Mesendoderm (in vitro differentiated cells): ENCODE measurements around the gene ACTRT2.

Experiments
- DNase-seq: peaks from one replicate; pipeline ENCODE4 v3.0.0; 2013
- H2AK5ac ChIP-seq: 2 replicates; pipeline ENCODE4 v1.6.1; 2013; ENCODE audit warnings: low read length, inconsistent platforms
- H2BK120ac ChIP-seq: 2 replicates; pipeline ENCODE4 v1.6.1; 2013; ENCODE audit warnings: low read depth, mild to moderate bottlenecking, low read length, moderate library complexity, mixed read lengths
- H2BK15ac ChIP-seq: replicated peaks from 2 replicates; pipeline ENCODE4 v1.6.1; 2013; ENCODE audit warnings: low read depth, mild to moderate bottlenecking, moderate library complexity
- H2BK5ac ChIP-seq: 2 replicates; pipeline ENCODE4 v1.6.1; 2013; ENCODE audit warnings: low read length, inconsistent platforms
- H3K18ac ChIP-seq: 2 replicates; pipeline ENCODE4 v1.6.1; 2013; ENCODE audit warnings: mild to moderate bottlenecking, low read length, mixed read lengths
- H3K23ac ChIP-seq: one replicate; pipeline ENCODE4 v1.6.1; 2013; ENCODE audit warnings: low read length
- H3K27ac ChIP-seq: 2 replicates; pipeline ENCODE4 v1.5.1; 2013; ENCODE audit warnings: low read depth, mild to moderate bottlenecking, inconsistent platforms, low read length, moderate library complexity
- H3K27me3 ChIP-seq: 2 replicates; pipeline ENCODE4 v1.6.1; 2013; ENCODE audit warnings: low read length, control low read depth, mild to moderate bottlenecking, inconsistent platforms; ENCODE audit not compliant: insufficient read depth, poor library complexity
- H3K36me3 ChIP-seq: 2 replicates; pipeline ENCODE4 v1.6.1; 2013; ENCODE audit warnings: low read length, inconsistent platforms; ENCODE audit not compliant: control insufficient read depth, insufficient read depth
- H3K4ac ChIP-seq: one replicate; pipeline ENCODE4 v1.6.1; 2013; ENCODE audit warnings: low read depth, mild to moderate bottlenecking, low read length, moderate library complexity
- H3K4me1 ChIP-seq: 2 replicates; pipeline ENCODE4 v1.6.1; 2013; ENCODE audit warnings: low read depth, low read length, inconsistent platforms; ENCODE audit not compliant: control insufficient read depth
- H3K4me2 ChIP-seq: 2 replicates; pipeline ENCODE4 v1.6.1; 2013; ENCODE audit warnings: low read length
- H3K4me3 ChIP-seq: 2 replicates; pipeline ENCODE4 v1.5.1; 2013; ENCODE audit warnings: mild to moderate bottlenecking, low read length
- H3K56ac ChIP-seq: one replicate; pipeline ENCODE4 v1.6.1; 2013; ENCODE audit warnings: low read length
- H3K79me1 ChIP-seq: 2 replicates; pipeline ENCODE4 v1.6.1; 2013; ENCODE audit warnings: low read length, inconsistent platforms
- H3K79me2 ChIP-seq: 2 replicates; pipeline ENCODE4 v1.6.1; 2013; ENCODE audit warnings: mild to moderate bottlenecking, low read length; ENCODE audit not compliant: control insufficient read depth, insufficient read depth
- H3K9ac ChIP-seq: 2 replicates; pipeline ENCODE4 v1.6.1; 2013; ENCODE audit warnings: low read length, inconsistent platforms
- H4K5ac ChIP-seq: one replicate; pipeline ENCODE4 v1.6.1; 2013; ENCODE audit warnings: low read length
- H4K8ac ChIP-seq: one replicate; pipeline ENCODE4 v1.6.1; 2013; ENCODE audit warnings: low read depth, mild to moderate bottlenecking, control low read depth, low read length, moderate library complexity
- WGBS: extraction: QIAGEN DNeasy Blood & Tissue Kit; methylation state at CpG from one replicate; pipeline ENCODE4 v1.1.7; 2013; ENCODE audit warnings: low lambda C conversion rate, missing lambda C conversion rate; ENCODE audit not compliant: insufficient coverage; ENCODE audit errors: extremely low coverage; 5-methylcytosine and 5-hydroxymethylcytosine counted together

ACTRT2 gene

DNA sequence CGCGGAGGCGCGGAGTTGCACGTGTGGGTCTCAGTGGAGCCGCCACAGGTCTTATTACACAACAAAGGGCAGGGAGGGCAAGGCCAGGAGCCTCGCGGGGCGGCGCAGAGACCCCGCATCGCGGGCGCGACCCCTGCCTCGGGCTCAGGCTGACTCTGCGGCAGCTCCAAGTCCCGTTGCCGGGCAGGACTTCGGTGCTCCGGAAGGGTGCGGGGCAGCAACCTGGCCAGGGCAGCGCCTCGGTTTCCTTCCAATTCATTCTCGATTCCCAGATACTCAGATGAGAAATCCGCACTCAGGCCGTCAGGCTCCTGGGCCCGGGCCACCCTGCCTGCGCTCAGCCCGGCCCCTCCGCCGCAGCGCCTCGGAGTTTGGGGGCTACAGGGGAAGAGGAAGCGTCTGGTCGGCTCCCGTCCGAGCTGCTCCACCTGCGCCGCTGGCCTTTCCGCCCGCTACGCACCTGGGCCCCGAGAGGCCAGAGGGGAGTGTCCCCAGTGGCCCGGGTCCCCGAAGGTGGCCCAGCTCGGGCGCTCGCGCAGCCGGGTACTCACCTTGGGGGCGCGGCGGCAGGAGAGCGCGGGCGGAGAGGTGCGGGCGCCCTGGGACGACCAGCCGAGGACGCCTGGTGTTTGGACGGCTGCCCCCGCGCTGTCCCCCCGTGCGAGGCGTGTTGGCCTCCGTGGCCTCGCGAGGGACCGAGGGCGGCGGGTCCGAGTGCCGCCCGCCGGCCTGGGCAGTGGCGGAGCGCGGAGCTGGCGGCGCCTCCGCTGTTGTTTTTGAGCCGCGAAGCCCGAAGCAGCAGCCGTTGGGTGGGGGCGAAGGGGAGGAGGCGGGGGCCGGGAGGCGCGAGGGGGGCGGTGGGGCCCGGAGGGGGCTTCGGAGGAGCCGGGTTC is 46.6 kb downstream of the ACTRT2 start:
- H3K79me1 ChIP-seq = no peaks in the 10 kb centered on the region
- H2BK15ac ChIP-seq = no peak overlapping the region
- peaks cover 82% of the 10 kb centered on the region for H3K27me3 ChIP-seq
- H3K18ac ChIP-seq = no peak overlapping the region
- H3K9ac ChIP-seq = no peak overlapping the region
- no peaks in the 10 kb centered on the region for H3K36me3 ChIP-seq
- H2BK5ac ChIP-seq = no peak overlapping the region
- H4K8ac ChIP-seq = no peak overlapping the region
- WGBS = no CpG with 5 or more reads among the region's 97 CpGs
- no peak overlapping the region for H3K56ac ChIP-seq
- H2AK5ac ChIP-seq = no peak overlapping the region
- no peak overlapping the region for H2BK120ac ChIP-seq
- no peak overlapping the region for H3K4me2 ChIP-seq
- H3K23ac ChIP-seq = no peak overlapping the region
- H3K4me1 ChIP-seq = no peaks in the 10 kb centered on the region
- no peak overlapping the region for H4K5ac ChIP-seq
- no peak overlapping the region for H3K27ac ChIP-seq
- no peak overlapping the region for H3K4ac ChIP-seq
- H3K79me2 ChIP-seq = no peaks in the 10 kb centered on the region
- no peak overlapping the region for H3K4me3 ChIP-seq
- no peak for DNase-seq

DNA sequence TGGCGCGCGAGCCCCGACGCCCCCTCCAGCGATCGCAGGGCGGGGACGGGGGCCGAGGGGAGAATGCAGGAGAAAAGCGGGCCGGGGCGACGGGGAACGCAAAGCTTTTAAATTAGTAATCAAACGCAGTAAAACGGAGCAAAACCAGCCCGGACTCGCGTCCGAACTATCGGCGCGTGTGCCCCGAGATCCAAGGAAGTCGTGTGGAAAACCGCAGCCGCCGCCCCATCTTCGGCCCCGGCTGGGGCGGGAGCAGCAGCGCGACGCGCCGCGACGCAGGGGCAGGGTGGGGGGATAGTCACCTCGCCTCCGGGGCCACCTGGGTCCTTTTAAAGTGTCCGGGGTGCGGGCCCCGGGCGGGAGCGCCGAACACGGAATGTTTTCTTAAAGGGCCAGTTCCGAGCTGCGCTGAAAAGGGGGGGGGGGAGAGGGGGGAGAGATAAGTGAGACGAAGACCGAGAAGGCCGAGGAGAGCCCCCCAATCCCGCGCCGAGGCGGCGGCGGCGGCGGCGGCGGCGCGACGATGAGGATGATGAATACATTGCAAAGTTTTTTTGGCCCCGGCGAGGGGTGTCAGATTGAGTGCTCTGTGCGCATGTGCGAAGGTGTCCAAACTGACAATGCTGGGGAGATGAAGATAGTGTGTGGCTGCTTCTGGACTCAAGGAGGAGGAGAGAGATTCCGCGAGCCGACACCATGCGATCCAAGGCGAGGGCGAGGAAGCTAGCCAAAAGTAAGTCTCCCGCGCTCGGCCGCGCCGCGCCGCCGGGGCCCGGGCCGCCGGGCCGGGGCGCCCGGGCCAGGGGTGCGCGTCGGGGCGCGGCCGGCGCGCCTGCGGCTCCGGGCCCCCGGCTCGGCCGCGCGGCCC is 47.5 kb downstream of the ACTRT2 start, which contains the start of gene PRDM16:
Gene PRDM16, plus strand, starts transcription at position 640 of the 868 bp plus-strand sequence. Its CDS starts 57 bp downstream, at position 697.
- Histone ChIP-seq H3K79me2 (no peaks in the 10 kb centered on the region), H3K56ac (no peak within 1 kb of the TSS), H2AK5ac (no peak within 1 kb of the TSS), H3K4me3 (no peak within 1 kb of the TSS), H2BK15ac (no peak within 1 kb of the TSS), H4K5ac (no peak within 1 kb of the TSS), H3K18ac (no peak within 1 kb of the TSS), H3K36me3 (no peaks in the 10 kb centered on the region), H3K27me3 (peaks cover 83% of the 10 kb centered on the region), H3K4me1 (no peaks in the 10 kb centered on the region), H2BK5ac (no peak within 1 kb of the TSS), H4K8ac (no peak within 1 kb of the TSS), H2BK120ac (no peak within 1 kb of the TSS), H3K4me2 (peak within 1 kb of the TSS; percentile 34), H3K9ac (no peak within 1 kb of the TSS), H3K27ac (no peak within 1 kb of the TSS), H3K23ac (no peak within 1 kb of the TSS), H3K79me1 (no peaks in the 10 kb centered on the region), H3K4ac (no peak within 1 kb of the TSS)
- WGBS = no CpG with 5 or more reads among the region's 106 CpGs
- peak; percentile 74 for DNase-seq

DNA sequence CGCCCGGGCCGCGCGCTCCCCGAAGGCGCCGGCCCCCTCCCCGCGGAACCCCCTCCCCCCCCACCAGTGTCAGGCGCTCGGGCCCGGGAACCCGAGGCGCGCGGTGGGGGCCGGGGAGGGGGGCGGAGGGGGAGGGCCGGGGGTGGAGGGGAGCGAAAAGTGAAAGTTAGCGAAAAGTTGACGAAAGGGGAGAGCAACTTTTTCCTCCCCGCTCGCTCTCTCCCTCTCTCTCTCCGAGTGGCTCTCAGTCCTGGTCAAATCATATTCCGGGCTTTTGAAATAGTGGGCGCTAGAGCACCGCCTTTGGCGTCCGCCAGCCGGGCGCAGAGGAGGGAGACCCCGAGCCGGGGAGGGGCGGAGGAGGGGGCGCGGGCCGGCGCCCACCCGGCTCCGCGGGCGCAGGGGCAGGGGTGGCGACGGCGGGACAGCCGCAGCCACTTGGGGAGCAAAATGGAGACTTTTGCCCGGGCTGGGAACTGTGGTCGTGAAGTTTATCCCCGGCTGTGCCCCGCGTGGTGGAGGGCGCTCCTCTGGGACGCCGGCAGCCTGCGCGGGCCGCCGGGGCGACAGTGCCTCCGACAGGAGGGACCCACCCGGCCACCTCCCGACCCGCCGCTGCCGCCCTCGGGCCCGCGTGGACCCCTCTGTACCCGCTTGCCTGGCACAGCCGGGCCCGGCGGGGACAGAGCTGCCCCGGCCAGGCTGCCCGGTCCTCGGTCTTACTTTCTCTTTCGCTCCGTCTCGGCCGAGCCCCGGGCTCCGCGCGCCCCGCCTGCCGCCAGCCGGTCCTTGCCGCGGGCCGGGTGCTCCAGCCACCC is 48.4 kb downstream of the ACTRT2 start:
- Histone ChIP-seq H4K8ac (no peak overlapping the region), H3K36me3 (no peaks in the 10 kb centered on the region), H3K4ac (no peak overlapping the region), H3K4me2 (peak overlapping the region; percentile 34), H3K27ac (no peak overlapping the region), H3K4me3 (no peak overlapping the region), H2BK15ac (no peak overlapping the region), H2AK5ac (no peak overlapping the region), H3K79me1 (no peaks in the 10 kb centered on the region), H3K23ac (no peak overlapping the region), H2BK120ac (no peak overlapping the region), H4K5ac (no peak overlapping the region), H3K27me3 (peaks cover 81% of the 10 kb centered on the region), H3K18ac (no peak overlapping the region), H3K79me2 (no peaks in the 10 kb centered on the region), H2BK5ac (no peak overlapping the region), H3K56ac (no peak overlapping the region), H3K4me1 (no peaks in the 10 kb centered on the region), H3K9ac (no peak overlapping the region)
- peak; percentile 67 for DNase-seq
- no CpG with 5 or more reads among the region's 91 CpGs for WGBS

DNA sequence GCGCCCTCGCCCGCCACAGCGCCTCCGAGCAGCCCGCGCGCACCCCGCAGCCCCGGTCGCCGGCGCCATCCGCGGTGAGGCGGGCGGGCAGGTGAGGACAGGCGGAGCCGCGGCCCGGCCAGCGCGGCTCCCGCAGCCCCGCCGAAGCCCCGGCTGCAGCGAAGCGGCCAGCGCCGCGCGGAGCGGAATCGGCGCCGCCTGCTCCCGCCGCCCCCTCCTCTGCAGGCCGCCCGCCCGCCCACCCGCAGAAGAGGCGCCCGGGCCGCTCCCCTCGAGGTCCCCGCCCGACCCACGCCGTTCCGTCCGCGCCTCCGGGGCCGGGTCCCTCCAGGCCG is 49.0 kb downstream of the ACTRT2 start:
- no peak overlapping the region for H2BK5ac ChIP-seq
- no peaks in the 10 kb centered on the region for H3K36me3 ChIP-seq
- H4K5ac ChIP-seq = no peak overlapping the region
- H3K79me1 ChIP-seq = no peaks in the 10 kb centered on the region
- no peak overlapping the region for H4K8ac ChIP-seq
- no peak overlapping the region for H3K18ac ChIP-seq
- H3K4me3 ChIP-seq = no peak overlapping the region
- no peak overlapping the region for H2BK120ac ChIP-seq
- no CpG with 5 or more reads among the region's 57 CpGs for WGBS
- no peak overlapping the region for H3K9ac ChIP-seq
- no peak overlapping the region for H3K4ac ChIP-seq
- DNase-seq = no peak
- H3K23ac ChIP-seq = no peak overlapping the region
- H3K79me2 ChIP-seq = no peaks in the 10 kb centered on the region
- H3K27me3 ChIP-seq = peaks cover 76% of the 10 kb centered on the region
- H2BK15ac ChIP-seq = no peak overlapping the region
- no peak overlapping the region for H3K4me2 ChIP-seq
- no peak overlapping the region for H3K56ac ChIP-seq
- H3K27ac ChIP-seq = no peak overlapping the region
- no peaks in the 10 kb centered on the region for H3K4me1 ChIP-seq
- no peak overlapping the region for H2AK5ac ChIP-seq

DNA sequence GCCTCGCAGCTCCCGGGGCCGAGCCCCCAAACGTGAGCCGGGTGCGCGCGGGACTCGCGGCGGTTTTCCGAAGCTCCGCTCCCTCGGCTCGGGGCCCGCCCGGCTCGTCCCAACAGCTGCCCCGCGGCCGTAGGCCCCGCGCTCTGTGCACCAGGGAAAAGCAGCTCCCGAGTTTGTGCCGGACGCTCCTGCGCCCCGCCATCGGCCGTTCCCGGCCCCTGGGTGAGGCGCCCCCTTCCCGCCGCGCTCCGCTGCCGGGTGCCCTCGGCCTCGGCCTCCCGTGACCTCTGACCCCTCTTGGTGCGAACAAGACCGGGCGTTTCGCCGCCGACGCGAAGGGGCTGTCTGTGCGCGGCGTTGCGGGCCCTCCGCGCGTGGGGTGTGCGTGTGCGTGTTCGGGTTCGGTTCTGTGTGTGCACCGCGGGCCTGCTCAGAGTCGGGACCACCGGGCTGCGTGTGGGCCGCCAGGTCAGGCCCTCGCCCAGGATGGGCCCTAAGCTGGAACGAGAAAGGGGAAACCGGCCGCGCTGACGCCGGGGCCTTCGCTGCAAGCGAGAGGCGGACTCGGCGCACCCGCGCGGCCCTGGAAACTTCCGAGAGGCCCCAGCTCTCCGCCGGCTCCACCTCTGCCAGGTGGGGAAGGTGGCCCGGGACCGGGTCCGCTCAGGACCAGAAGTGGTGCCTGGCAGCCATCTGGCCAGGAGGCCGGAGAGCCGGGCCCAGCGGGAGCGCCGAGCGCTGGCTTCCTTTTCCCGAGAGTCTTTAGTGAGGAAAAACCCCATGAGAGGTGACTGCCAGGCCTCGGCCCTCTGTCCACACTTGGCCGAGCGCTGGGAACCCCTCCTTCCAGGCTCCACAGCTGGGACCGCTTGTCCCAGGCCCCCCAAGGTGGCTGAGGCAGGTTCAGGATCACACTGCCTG is 49.6 kb downstream of the ACTRT2 start:
- Histone ChIP-seq H3K79me2 (no peaks in the 10 kb centered on the region), H3K79me1 (no peaks in the 10 kb centered on the region), H3K9ac (no peak overlapping the region), H2BK120ac (no peak overlapping the region), H2BK5ac (no peak overlapping the region), H3K27me3 (peaks cover 70% of the 10 kb centered on the region), H3K23ac (no peak overlapping the region), H4K5ac (no peak overlapping the region), H3K4me2 (peak overlapping the region; percentile 29), H3K4me3 (no peak overlapping the region), H3K4me1 (no peaks in the 10 kb centered on the region), H3K36me3 (no peaks in the 10 kb centered on the region), H3K18ac (no peak overlapping the region), H2AK5ac (no peak overlapping the region), H2BK15ac (no peak overlapping the region), H3K56ac (no peak overlapping the region), H3K27ac (no peak overlapping the region), H4K8ac (no peak overlapping the region), H3K4ac (no peak overlapping the region)
- no CpG with 5 or more reads among the region's 97 CpGs for WGBS
- DNase-seq = no peak
